ENCODE results near the gene ATXN1.

DNA sequence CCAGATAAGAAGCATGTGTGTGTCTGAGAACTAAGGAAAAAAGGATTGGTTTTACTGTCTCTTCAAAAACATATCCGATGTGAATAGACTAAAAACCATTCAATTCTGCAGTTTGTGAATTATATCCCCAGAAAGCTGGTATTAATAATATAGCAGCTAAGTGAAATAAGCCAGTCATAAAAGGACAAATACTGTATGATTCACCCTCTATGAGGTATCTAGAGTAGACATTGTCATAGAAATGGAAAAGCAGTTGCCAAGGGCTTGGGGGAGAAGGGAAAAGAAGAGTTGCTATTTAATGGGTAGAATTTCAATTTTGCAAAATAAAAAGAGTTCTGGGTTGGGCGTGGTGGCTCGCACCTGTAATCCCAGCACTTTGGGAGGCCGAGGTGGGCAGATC, 137.5 kb downstream of the ATXN1 start:
- TF ChIP-seq, protein P1, sequence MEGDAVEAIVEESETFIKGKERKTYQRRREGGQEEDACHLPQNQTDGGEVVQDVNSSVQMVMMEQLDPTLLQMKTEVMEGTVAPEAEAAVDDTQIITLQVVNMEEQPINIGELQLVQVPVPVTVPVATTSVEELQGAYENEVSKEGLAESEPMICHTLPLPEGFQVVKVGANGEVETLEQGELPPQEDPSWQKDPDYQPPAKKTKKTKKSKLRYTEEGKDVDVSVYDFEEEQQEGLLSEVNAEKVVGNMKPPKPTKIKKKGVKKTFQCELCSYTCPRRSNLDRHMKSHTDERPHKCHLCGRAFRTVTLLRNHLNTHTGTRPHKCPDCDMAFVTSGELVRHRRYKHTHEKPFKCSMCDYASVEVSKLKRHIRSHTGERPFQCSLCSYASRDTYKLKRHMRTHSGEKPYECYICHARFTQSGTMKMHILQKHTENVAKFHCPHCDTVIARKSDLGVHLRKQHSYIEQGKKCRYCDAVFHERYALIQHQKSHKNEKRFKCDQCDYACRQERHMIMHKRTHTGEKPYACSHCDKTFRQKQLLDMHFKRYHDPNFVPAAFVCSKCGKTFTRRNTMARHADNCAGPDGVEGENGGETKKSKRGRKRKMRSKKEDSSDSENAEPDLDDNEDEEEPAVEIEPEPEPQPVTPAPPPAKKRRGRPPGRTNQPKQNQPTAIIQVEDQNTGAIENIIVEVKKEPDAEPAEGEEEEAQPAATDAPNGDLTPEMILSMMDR (IDR thresholded peaks at IDR 0.05; ENCODE audit: low read depth, low read length, poor library complexity, severe bottlenecking), result no peak
- no peak for TF ChIP-seq EZH2phosphoT487 (IDR thresholded peaks at IDR 0.05; ENCODE audit: borderline replicate concordance, low read length)
